MM.1S (cell line): ENCODE measurements around the gene SMIM14.

Experiments
- DNase-seq: peaks from one replicate; pipeline ENCODE4 v3.0.0-alpha.2; 2015
- H2AFZ ChIP-seq: fragments of 300-600 bp; sonication (generic); 2 replicates; pipeline ENCODE4 v1.6.0; 2016; ENCODE audit warnings: antibody characterized with exemption, low read length
- H3F3A ChIP-seq: fragments of 300-600 bp; sonication (generic); 2 replicates; pipeline ENCODE4 v1.6.1; 2016; ENCODE audit warnings: mild to moderate bottlenecking, antibody characterized with exemption, low read length, moderate library complexity, mixed read lengths; ENCODE audit not compliant: insufficient read depth
- H3K27ac ChIP-seq: fragments of 300-600 bp; sonication (generic); 2 replicates; pipeline ENCODE4 v1.5.1; 2016; ENCODE audit warnings: mild to moderate bottlenecking, low read length
- H3K27me3 ChIP-seq: fragments of 300-600 bp; sonication (generic); replicated peaks from 2 replicates; pipeline ENCODE4 v1.6.0; 2016; ENCODE audit warnings: low read length; ENCODE audit not compliant: insufficient read depth
- H3K36me3 ChIP-seq: fragments of 300-600 bp; sonication (generic); replicated peaks from 2 replicates; pipeline ENCODE4 v1.6.1; 2016; ENCODE audit warnings: mild to moderate bottlenecking, low read length, mixed read lengths; ENCODE audit not compliant: insufficient read depth
- H3K4me1 ChIP-seq: fragments of 300-600 bp; sonication (generic); 2 replicates; pipeline ENCODE4 v1.6.1; 2016; ENCODE audit warnings: low read length, mixed read lengths
- H3K4me2 ChIP-seq: fragments of 300-600 bp; sonication (generic); 2 replicates; pipeline ENCODE4 v1.6.0; 2016; ENCODE audit warnings: low read depth, low read length
- H3K4me3 ChIP-seq: fragments of 300-600 bp; sonication (generic); 2 replicates; pipeline ENCODE4 v1.5.1; 2016; ENCODE audit warnings: low read length, mixed read lengths
- H3K79me2 ChIP-seq: fragments of 300-600 bp; sonication (generic); 2 replicates; pipeline ENCODE4 v1.6.1; 2016; ENCODE audit warnings: mixed run types, low read length, mixed read lengths
- H3K9ac ChIP-seq: fragments of 300-600 bp; sonication (generic); 2 replicates; pipeline ENCODE4 v1.6.1; 2016; ENCODE audit warnings: low read length, mixed read lengths
- H3K9me2 ChIP-seq: fragments of 300-600 bp; sonication (generic); replicated peaks from 2 replicates; pipeline ENCODE4 v1.6.1; 2016; ENCODE audit warnings: mild to moderate bottlenecking, low read length, mixed read lengths; ENCODE audit not compliant: insufficient read depth
- H3K9me3 ChIP-seq: fragments of 300-600 bp; sonication (generic); replicated peaks from 2 replicates; pipeline ENCODE4 v1.6.1; 2016; ENCODE audit warnings: mild to moderate bottlenecking, low read length, mixed read lengths; ENCODE audit not compliant: insufficient read depth
- H4K20me1 ChIP-seq: fragments of 300-600 bp; sonication (generic); 2 replicates; pipeline ENCODE4 v1.6.1; 2016; ENCODE audit warnings: mild to moderate bottlenecking, low read length, moderate library complexity, mixed read lengths; ENCODE audit not compliant: insufficient read depth
- CTCF ChIP-seq: fragments of 300-600 bp; sonication (generic); IDR thresholded peaks from 2 replicates; pipeline ENCODE4 v1.5.1; 2016; ENCODE audit warnings: antibody characterized with exemption, low read length, mixed read lengths
- EZH2 ChIP-seq: fragments of 300-600 bp; sonication (generic); optimal IDR thresholded peaks from 2 replicates; pipeline ENCODE3; 2017; ENCODE audit warnings: low read depth, mild to moderate bottlenecking, antibody characterized with exemption, low read length, mixed read lengths
- EZH2phosphoT487 ChIP-seq: fragments of 300-600 bp; sonication (generic); IDR thresholded peaks from 2 replicates; pipeline ENCODE4 v1.6.1; 2018; ENCODE audit warnings: antibody characterized with exemption, low read length

Gene SMIM14

GRCh38 chr4:39613093-39613656 is 25.5 kb downstream of the SMIM14 start:
- Histone ChIP-seq H3K4me2 (no peak overlapping the region), H4K20me1 (no peaks in the 10 kb centered on the region), H3K36me3 (no peaks in the 10 kb centered on the region), H3K27me3 (no peaks in the 10 kb centered on the region), H3K79me2 (no peaks in the 10 kb centered on the region), H3F3A (no peaks in the 10 kb centered on the region), H3K9ac (no peak overlapping the region), H3K27ac (no peak overlapping the region), H3K4me3 (no peak overlapping the region), H2AFZ (no peak overlapping the region), H3K4me1 (no peaks in the 10 kb centered on the region), H3K9me2 (no peaks in the 10 kb centered on the region), H3K9me3 (no peaks in the 10 kb centered on the region)
- TF ChIP-seq EZH2phosphoT487 (no peak), CTCF (no peak), EZH2 (no peak)
- no peak for DNase-seq

- no peak overlapping the region for H3K4me2 ChIP-seq
- H3F3A ChIP-seq: no peaks in the 10 kb centered on the region
- no peaks in the 10 kb centered on the region for H3K9me3 ChIP-seq
- no peak overlapping the region for H3K27ac ChIP-seq
- no peak overlapping the region for H2AFZ ChIP-seq
- H3K9me2 ChIP-seq: no peaks in the 10 kb centered on the region
- H3K27me3 ChIP-seq: no peaks in the 10 kb centered on the region
- H3K79me2 ChIP-seq: no peaks in the 10 kb centered on the region
- H4K20me1 ChIP-seq: no peaks in the 10 kb centered on the region
- no peaks in the 10 kb centered on the region for H3K36me3 ChIP-seq
- TF ChIP-seq EZH2phosphoT487: no peak
- TF ChIP-seq EZH2: no peak
- no peak for TF ChIP-seq CTCF
- H3K9ac ChIP-seq: no peak overlapping the region
- DNase-seq: no peak
- no peaks in the 10 kb centered on the region for H3K4me1 ChIP-seq
- no peak overlapping the region for H3K4me3 ChIP-seq
Measured at GRCh38 chr4:39609454-39609931, 29.2 kb downstream of the SMIM14 start.

- Histone ChIP-seq H4K20me1 (no peaks in the 10 kb centered on the region), H3K4me2 (no peak overlapping the region), H3K9me3 (no peaks in the 10 kb centered on the region), H3K79me2 (no peaks in the 10 kb centered on the region), H3K36me3 (no peaks in the 10 kb centered on the region), H3K4me1 (no peaks in the 10 kb centered on the region), H3F3A (no peaks in the 10 kb centered on the region), H3K4me3 (no peak overlapping the region), H3K9ac (no peak overlapping the region), H2AFZ (no peak overlapping the region), H3K27me3 (no peaks in the 10 kb centered on the region), H3K27ac (no peak overlapping the region), H3K9me2 (no peaks in the 10 kb centered on the region)
- no peak for DNase-seq
- TF ChIP-seq EZH2phosphoT487 (no peak), CTCF (no peak), EZH2 (no peak)
Measured at GRCh38 chr4:39608451-39608850, 30.2 kb downstream of the SMIM14 start.
